ENCODE data around the gene ARHGAP11A.

- TF ChIP-seq CTCF (IDR thresholded peaks at IDR 0.05), result no peak
- no peak for TF ChIP-seq POLR2AphosphoS5 (IDR thresholded peaks at IDR 0.05)
Observed at GRCh38 chr15:32642667-32643435, 27.5 kb downstream of the ARHGAP11A start.

Data from breast epithelium (tissue), 3 donors.